ENCODE measurements around the gene NPM3.

The NPM3 gene

GRCh38 chr10:101784558-101784957 is 1.3 kb upstream of the NPM3 start:
- H3K4me2 ChIP-seq (ENCODE audit: low read depth, low read length, poor library complexity, severe bottlenecking), result peak overlapping the region; percentile 95
- H3K9me3 ChIP-seq (ENCODE audit: insufficient read depth, low read depth, low read length), result no peaks in the 10 kb centered on the region
- H3F3A ChIP-seq (ENCODE audit: low read depth), result no peaks in the 10 kb centered on the region
- no peaks in the 10 kb centered on the region for H3K27me3 ChIP-seq (ENCODE audit: insufficient read depth, low read length, poor library complexity, severe bottlenecking)
- H3K4me1 ChIP-seq (ENCODE audit: insufficient read depth, low read length, poor library complexity, severe bottlenecking), result peaks cover 12% of the 10 kb centered on the region
- H3K9ac ChIP-seq (ENCODE audit: low read depth, low read length, poor library complexity, severe bottlenecking), result no peak overlapping the region
- no peak overlapping the region for H3K4me3 ChIP-seq (ENCODE audit: low read length, poor library complexity, severe bottlenecking)
- H2AFZ ChIP-seq (ENCODE audit: low read length), result no peak overlapping the region
- H3K36me3 ChIP-seq (ENCODE audit: insufficient read depth, low read length), result peaks cover 43% of the 10 kb centered on the region; the same call in 1 of the 2 replicates
- peaks cover 5% of the 10 kb centered on the region for H4K20me1 ChIP-seq (ENCODE audit: insufficient read depth, low read length, poor library complexity, severe bottlenecking)
- no peaks in the 10 kb centered on the region for H3K9me2 ChIP-seq (replicated peaks; ENCODE audit: low read depth, low read length)
- no peak for TF ChIP-seq CTCF (conservative IDR thresholded peaks at IDR 0.05; ENCODE audit: low read length)
- no peak for TF ChIP-seq EZH2phosphoT487 (IDR thresholded peaks at IDR 0.05; ENCODE audit: borderline replicate concordance)
- H3K79me2 ChIP-seq (ENCODE audit: insufficient read depth, low read length), result peaks cover 14% of the 10 kb centered on the region; the same call in 1 of the 2 replicates

GRCh38 chr10:101783736-101784118 is 481 bp upstream of the NPM3 start:
- Histone ChIP-seq H3K4me2 (ENCODE audit: low read depth, low read length, poor library complexity, severe bottlenecking) (peak overlapping the region; percentile 95), H3K79me2 (ENCODE audit: insufficient read depth, low read length) (peaks cover 14% of the 10 kb centered on the region; the same call in 1 of the 2 replicates), H3K4me1 (ENCODE audit: insufficient read depth, low read length, poor library complexity, severe bottlenecking) (peaks cover 12% of the 10 kb centered on the region), H3K9me3 (ENCODE audit: insufficient read depth, low read depth, low read length) (no peaks in the 10 kb centered on the region), H3K27me3 (ENCODE audit: insufficient read depth, low read length, poor library complexity, severe bottlenecking) (no peaks in the 10 kb centered on the region), H4K20me1 (ENCODE audit: insufficient read depth, low read length, poor library complexity, severe bottlenecking) (peaks cover 5% of the 10 kb centered on the region), H3K36me3 (ENCODE audit: insufficient read depth, low read length) (peaks cover 34% of the 10 kb centered on the region; the same call in 1 of the 2 replicates), H2AFZ (ENCODE audit: low read length) (peak overlapping the region; percentile 94), H3K4me3 (ENCODE audit: low read length, poor library complexity, severe bottlenecking) (peak overlapping the region; percentile 91), H3K9ac (ENCODE audit: low read depth, low read length, poor library complexity, severe bottlenecking) (peak overlapping the region; percentile 78), H3F3A (ENCODE audit: low read depth) (no peaks in the 10 kb centered on the region), H3K9me2 (replicated peaks; ENCODE audit: low read depth, low read length) (no peaks in the 10 kb centered on the region)
- no peak for TF ChIP-seq EZH2phosphoT487 (IDR thresholded peaks at IDR 0.05; ENCODE audit: borderline replicate concordance)
- TF ChIP-seq CTCF (conservative IDR thresholded peaks at IDR 0.05; ENCODE audit: low read length), result no peak

GRCh38 chr10:101781984-101782810 is 1.0 kb downstream of the NPM3 start:
- Histone ChIP-seq H3K79me2 (ENCODE audit: insufficient read depth, low read length) (peaks cover 14% of the 10 kb centered on the region; the same call in 1 of the 2 replicates), H3K4me3 (ENCODE audit: low read length, poor library complexity, severe bottlenecking) (peak overlapping the region; percentile 91), H3F3A (ENCODE audit: low read depth) (no peaks in the 10 kb centered on the region), H3K36me3 (ENCODE audit: insufficient read depth, low read length) (peaks cover 23% of the 10 kb centered on the region; the same call in 1 of the 2 replicates), H2AFZ (ENCODE audit: low read length) (no peak overlapping the region), H4K20me1 (ENCODE audit: insufficient read depth, low read length, poor library complexity, severe bottlenecking) (peaks cover 5% of the 10 kb centered on the region), H3K4me2 (ENCODE audit: low read depth, low read length, poor library complexity, severe bottlenecking) (peak overlapping the region; percentile 95), H3K9me2 (replicated peaks; ENCODE audit: low read depth, low read length) (no peaks in the 10 kb centered on the region), H3K9me3 (ENCODE audit: insufficient read depth, low read depth, low read length) (no peaks in the 10 kb centered on the region), H3K27me3 (ENCODE audit: insufficient read depth, low read length, poor library complexity, severe bottlenecking) (no peaks in the 10 kb centered on the region), H3K4me1 (ENCODE audit: insufficient read depth, low read length, poor library complexity, severe bottlenecking) (peaks cover 12% of the 10 kb centered on the region), H3K9ac (ENCODE audit: low read depth, low read length, poor library complexity, severe bottlenecking) (peak overlapping the region; percentile 78)
- no peak for TF ChIP-seq CTCF (conservative IDR thresholded peaks at IDR 0.05; ENCODE audit: low read length)
- no peak for TF ChIP-seq EZH2phosphoT487 (IDR thresholded peaks at IDR 0.05; ENCODE audit: borderline replicate concordance)
